SJCRH30 (cell line): ENCODE measurements around the gene OR10A7. TPM values are rescaled to one million over a fixed set of nuclear protein-coding genes. Genes with fewer than 3 reads are reported as not detected.

Experiments used
- DNase-seq, 2 experiments: peaks; one replicate each; pipeline ENCODE4 v3.0.0-alpha.2; 2015 to 2020
- H3K27ac ChIP-seq: fragments of 250-450 bp; sonication (Bioruptor Pico); 2 replicates; pipeline ENCODE4 v1.5.1; 2020; ENCODE audit warnings: mild to moderate bottlenecking, moderate library complexity
- H3K27me3 ChIP-seq: fragments of 250-450 bp; sonication (Bioruptor Pico); 2 replicates; pipeline ENCODE4 v1.5.1; 2020; ENCODE audit warnings: mild to moderate bottlenecking, moderate library complexity
- H3K36me3 ChIP-seq: fragments of 250-450 bp; sonication (Bioruptor Pico); 2 replicates; pipeline ENCODE4 v1.5.1; 2020; ENCODE audit warnings: mild to moderate bottlenecking, moderate library complexity
- H3K4me1 ChIP-seq: fragments of 250-450 bp; sonication (Bioruptor Pico); 2 replicates; pipeline ENCODE4 v1.5.1; 2020; ENCODE audit warnings: mild to moderate bottlenecking, moderate library complexity
- H3K4me3 ChIP-seq: fragments of 250-450 bp; sonication (Bioruptor Pico); 2 replicates; pipeline ENCODE4 v1.5.1; 2020; ENCODE audit warnings: mild to moderate bottlenecking, moderate library complexity
- H3K9me3 ChIP-seq: fragments of 250-450 bp; sonication (Bioruptor Pico); replicated peaks from 2 replicates; pipeline ENCODE4 v1.5.1; 2020; ENCODE audit warnings: mild to moderate bottlenecking, moderate library complexity
- total RNA-seq: library from RNA; depleted of rRNA; stranded (reverse); fragments of >200 nt; shearing (Covaris generic); gene quantifications from 2 replicates; pipeline ENCODE4 v1.2.3, GENCODE V29; 2014; rRNA removed

Gene OR10A7
- total RNA-seq, 1 experiment from 2014 or later = not detected

DNA sequence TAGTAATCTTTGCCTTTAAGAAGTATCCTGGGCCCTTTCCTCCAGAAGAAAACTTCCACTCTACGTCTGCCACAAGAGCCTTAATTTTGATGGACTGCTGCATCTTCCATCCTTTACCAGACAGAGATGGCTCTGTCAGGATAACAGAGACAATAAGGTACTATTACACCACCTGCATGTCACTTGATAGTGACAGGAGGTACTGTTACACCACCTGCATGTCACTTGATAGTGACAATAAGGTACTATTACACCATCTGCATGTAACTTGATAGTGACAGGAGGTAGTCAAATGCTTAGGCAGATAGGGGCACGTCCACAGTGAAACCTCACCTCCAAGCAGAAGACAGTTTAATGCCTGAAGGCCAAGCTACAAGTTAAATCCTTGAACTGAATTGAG, 37.5 kb downstream of the OR10A7 start:
- no peak for DNase-seq
- Histone ChIP-seq H3K4me3 (no peak overlapping the region), H3K27ac (no peak overlapping the region), H3K9me3 (no peaks in the 10 kb centered on the region), H3K4me1 (no peaks in the 10 kb centered on the region), H3K36me3 (no peaks in the 10 kb centered on the region), H3K27me3 (no peaks in the 10 kb centered on the region)

Other genes starting within 250 kb of the OR10A7 start
- gene TESPA1, start 236.3 kb upstream of the OR10A7 start, total RNA-seq = not detected in 2 replicates
- gene NEUROD4, start 201.1 kb upstream of the OR10A7 start, total RNA-seq = not detected in 2 replicates
- gene OR9K2, start 94.6 kb upstream of the OR10A7 start, total RNA-seq = not detected in 2 replicates
- not detected in 2 replicates for gene OR6C74, start 23.6 kb downstream of the OR10A7 start, total RNA-seq
- not detected in 2 replicates for gene OR6C6, start 75.5 kb downstream of the OR10A7 start, total RNA-seq
- not detected in 2 replicates for gene OR6C1, start 93.3 kb downstream of the OR10A7 start, total RNA-seq
- gene OR6C3, start 109.7 kb downstream of the OR10A7 start, total RNA-seq = not detected in 2 replicates
- gene OR6C75, start 141.9 kb downstream of the OR10A7 start, total RNA-seq = not detected in 2 replicates
- not detected in 2 replicates for gene OR6C65, start 179.5 kb downstream of the OR10A7 start, total RNA-seq
- not detected in 2 replicates for gene OR6C76, start 205.2 kb downstream of the OR10A7 start, total RNA-seq
- not detected in 2 replicates for gene OR6C2, start 223.1 kb downstream of the OR10A7 start, total RNA-seq
- gene OR6C70, start 249.1 kb downstream of the OR10A7 start, total RNA-seq = not detected in 2 replicates